ENCODE measurements around the gene HLX.

DNA sequence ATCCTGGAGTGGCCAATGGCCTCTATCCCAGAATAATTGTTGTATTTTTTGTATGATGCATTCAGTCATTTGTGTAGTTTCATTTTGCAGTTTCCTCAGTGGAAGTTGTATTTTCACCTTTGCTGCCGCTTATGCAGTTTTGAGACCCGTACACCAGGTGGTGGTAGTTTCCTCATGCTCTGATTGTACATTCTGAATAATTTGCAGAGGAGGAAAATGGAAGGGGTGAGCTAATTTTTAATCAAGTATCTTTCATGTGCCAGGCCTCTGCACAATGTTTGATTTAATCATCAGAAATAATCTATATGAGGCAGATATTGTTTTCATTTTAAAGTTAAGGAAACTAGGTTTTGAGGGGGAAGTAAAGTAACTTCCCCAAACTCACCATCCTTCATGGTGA lies 29.5 kb downstream of the HLX start:
- no peak for TF ChIP-seq POLR2A (IDR thresholded peaks at IDR 0.05)
- TF ChIP-seq, protein P1, sequence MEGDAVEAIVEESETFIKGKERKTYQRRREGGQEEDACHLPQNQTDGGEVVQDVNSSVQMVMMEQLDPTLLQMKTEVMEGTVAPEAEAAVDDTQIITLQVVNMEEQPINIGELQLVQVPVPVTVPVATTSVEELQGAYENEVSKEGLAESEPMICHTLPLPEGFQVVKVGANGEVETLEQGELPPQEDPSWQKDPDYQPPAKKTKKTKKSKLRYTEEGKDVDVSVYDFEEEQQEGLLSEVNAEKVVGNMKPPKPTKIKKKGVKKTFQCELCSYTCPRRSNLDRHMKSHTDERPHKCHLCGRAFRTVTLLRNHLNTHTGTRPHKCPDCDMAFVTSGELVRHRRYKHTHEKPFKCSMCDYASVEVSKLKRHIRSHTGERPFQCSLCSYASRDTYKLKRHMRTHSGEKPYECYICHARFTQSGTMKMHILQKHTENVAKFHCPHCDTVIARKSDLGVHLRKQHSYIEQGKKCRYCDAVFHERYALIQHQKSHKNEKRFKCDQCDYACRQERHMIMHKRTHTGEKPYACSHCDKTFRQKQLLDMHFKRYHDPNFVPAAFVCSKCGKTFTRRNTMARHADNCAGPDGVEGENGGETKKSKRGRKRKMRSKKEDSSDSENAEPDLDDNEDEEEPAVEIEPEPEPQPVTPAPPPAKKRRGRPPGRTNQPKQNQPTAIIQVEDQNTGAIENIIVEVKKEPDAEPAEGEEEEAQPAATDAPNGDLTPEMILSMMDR (IDR thresholded peaks at IDR 0.05): peak; percentile 19 to 72 (median 61)
